Endodermal cell (in vitro differentiated cells): Measurements from ENCODE around the gene SMDT1. TPM values are rescaled to one million over a fixed set of nuclear protein-coding genes. Genes with fewer than 3 reads are reported as not detected.

Source experiments
- DNase-seq: peaks from one replicate; pipeline ENCODE4 v3.0.0-alpha.2; 2017
- H3K27ac ChIP-seq: 2 replicates; pipeline ENCODE4 v1.5.1; 2013; ENCODE audit warnings: mild to moderate bottlenecking, low read depth, low read length, moderate library complexity
- H3K27me3 ChIP-seq: 2 replicates; pipeline ENCODE4 v1.6.1; 2013; ENCODE audit warnings: mild to moderate bottlenecking, low read length, moderate library complexity; ENCODE audit not compliant: insufficient read depth, control insufficient read depth, poor library complexity, severe bottlenecking
- H3K36me3 ChIP-seq: 2 replicates; pipeline ENCODE4 v1.7.0; 2013; ENCODE audit warnings: mild to moderate bottlenecking, low read length, moderate library complexity; ENCODE audit not compliant: control insufficient read depth, insufficient read depth
- H3K4me1 ChIP-seq: one replicate; pipeline ENCODE4 v1.7.0; 2013; ENCODE audit warnings: low read length; ENCODE audit not compliant: control insufficient read depth, insufficient read depth
- H3K4me3 ChIP-seq: 2 replicates; pipeline ENCODE4 v1.5.1; 2013; ENCODE audit warnings: mild to moderate bottlenecking, low read length, moderate library complexity
- H3K9ac ChIP-seq: 2 replicates; pipeline ENCODE4 v1.6.1; 2013; ENCODE audit warnings: mild to moderate bottlenecking, low read length, moderate library complexity; ENCODE audit not compliant: poor library complexity, severe bottlenecking; ENCODE audit errors: extremely low read depth
- H3K9me3 ChIP-seq: 2 replicates; pipeline ENCODE4 v1.6.1; 2013; ENCODE audit warnings: mild to moderate bottlenecking, low read length, moderate library complexity; ENCODE audit not compliant: control insufficient read depth
- H3K27ac Mint-ChIP-seq: 2 replicates; pipeline ENCODE4 v1.8.0; 2020; ENCODE audit warnings: mixed read lengths
- H3K27me3 Mint-ChIP-seq: 2 replicates; pipeline ENCODE4 v1.8.0; 2021; ENCODE audit warnings: mild to moderate bottlenecking, mixed read lengths; ENCODE audit not compliant: insufficient read depth
- H3K36me3 Mint-ChIP-seq: 2 replicates; pipeline ENCODE4 v1.8.0; 2020; ENCODE audit warnings: low read depth, mixed read lengths
- H3K4me1 Mint-ChIP-seq: 2 replicates; pipeline ENCODE4 v1.8.0; 2020; ENCODE audit warnings: mixed read lengths
- H3K4me3 Mint-ChIP-seq: 2 replicates; pipeline ENCODE4 v1.8.0; 2020; ENCODE audit warnings: mild to moderate bottlenecking, moderate library complexity, mixed read lengths
- H3K9me3 Mint-ChIP-seq: 2 replicates; pipeline ENCODE4 v1.8.0; 2020; ENCODE audit warnings: mild to moderate bottlenecking, mixed read lengths
- WGBS, 2 experiments: methylation state at CpG; one replicate each; pipeline versions ENCODE4 v1.1.5 to v1.1.7; 2013; ENCODE audit warnings: missing lambda C conversion rate in 2 of 2, mixed read lengths in 1 of 2; ENCODE audit not compliant: insufficient coverage in 1 of 2, insufficient read length in 1 of 2; 5-methylcytosine and 5-hydroxymethylcytosine counted together
- total RNA-seq, 2 donors: library from RNA; stranded (reverse); fragmentation: NEBNext Ultra II Directional in 1 of 2; extraction: Animal tissue kit (Norgen Biotek cat#: 25700) in 1 of 2; gene quantifications; 2 replicates in 1 of 2; 3 replicates in 1 of 2; pipeline ENCODE4 v1.2.1, GENCODE V29; 2021
- TF ChIP-seq, protein P1 (sequence below): fragments of 200-600 bp; sonication (generic); conservative IDR thresholded peaks from 2 replicates; pipeline ENCODE4 v1.5.0; 2021; ENCODE audit warnings: antibody characterized with exemption, mild to moderate bottlenecking

SMDT1 gene
- total RNA-seq, 2 donors from 2014 or later: 29.5 to 41.3 TPM

- Histone ChIP-seq H3K4me1 (no peaks in the 10 kb centered on the region), H3K27me3 (no peaks in the 10 kb centered on the region), H3K36me3 (peaks cover 8% of the 10 kb centered on the region), H3K9ac (peak overlapping the region; percentile 84), H3K4me3 (peak overlapping the region; percentile 96), H3K27ac (peak overlapping the region; percentile 76), H3K9me3 (no peaks in the 10 kb centered on the region)
- WGBS, 2 experiments: 84 to 85% methylated on average over 18 to 24 of the region's 24 CpGs
- Mint-ChIP-seq H3K4me1 (peaks cover 10% of the 10 kb centered on the region), H3K36me3 (peaks cover 19% of the 10 kb centered on the region), H3K27me3 (no peaks in the 10 kb centered on the region), H3K27ac (peak overlapping the region; percentile 95), H3K4me3 (peak overlapping the region; percentile 81), H3K9me3 (no peaks in the 10 kb centered on the region)
- TF ChIP-seq, protein P1, sequence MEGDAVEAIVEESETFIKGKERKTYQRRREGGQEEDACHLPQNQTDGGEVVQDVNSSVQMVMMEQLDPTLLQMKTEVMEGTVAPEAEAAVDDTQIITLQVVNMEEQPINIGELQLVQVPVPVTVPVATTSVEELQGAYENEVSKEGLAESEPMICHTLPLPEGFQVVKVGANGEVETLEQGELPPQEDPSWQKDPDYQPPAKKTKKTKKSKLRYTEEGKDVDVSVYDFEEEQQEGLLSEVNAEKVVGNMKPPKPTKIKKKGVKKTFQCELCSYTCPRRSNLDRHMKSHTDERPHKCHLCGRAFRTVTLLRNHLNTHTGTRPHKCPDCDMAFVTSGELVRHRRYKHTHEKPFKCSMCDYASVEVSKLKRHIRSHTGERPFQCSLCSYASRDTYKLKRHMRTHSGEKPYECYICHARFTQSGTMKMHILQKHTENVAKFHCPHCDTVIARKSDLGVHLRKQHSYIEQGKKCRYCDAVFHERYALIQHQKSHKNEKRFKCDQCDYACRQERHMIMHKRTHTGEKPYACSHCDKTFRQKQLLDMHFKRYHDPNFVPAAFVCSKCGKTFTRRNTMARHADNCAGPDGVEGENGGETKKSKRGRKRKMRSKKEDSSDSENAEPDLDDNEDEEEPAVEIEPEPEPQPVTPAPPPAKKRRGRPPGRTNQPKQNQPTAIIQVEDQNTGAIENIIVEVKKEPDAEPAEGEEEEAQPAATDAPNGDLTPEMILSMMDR: no peak
- DNase-seq: no peak
Observed at GRCh38 chr22:42078469-42079318, 806 bp upstream of the SMDT1 start.

- Mint-ChIP-seq H3K9me3 (no peaks in the 10 kb centered on the region), H3K27ac (peak overlapping the region; percentile 95), H3K4me1 (peaks cover 10% of the 10 kb centered on the region), H3K27me3 (no peaks in the 10 kb centered on the region), H3K4me3 (peak overlapping the region; percentile 81), H3K36me3 (peaks cover 32% of the 10 kb centered on the region)
- Histone ChIP-seq H3K4me3 (peak overlapping the region; percentile 96), H3K27ac (no peak overlapping the region), H3K36me3 (peaks cover 19% of the 10 kb centered on the region), H3K4me1 (no peaks in the 10 kb centered on the region), H3K9ac (peak overlapping the region; percentile 45), H3K9me3 (no peaks in the 10 kb centered on the region), H3K27me3 (no peaks in the 10 kb centered on the region)
- TF ChIP-seq, protein P1: no peak
- WGBS, 2 experiments: 35 to 52% methylated on average over 10 to 12 of the region's 14 CpGs
- no peak for DNase-seq
Observed at GRCh38 chr22:42080287-42080686, 787 bp downstream of the SMDT1 start.

DNA sequence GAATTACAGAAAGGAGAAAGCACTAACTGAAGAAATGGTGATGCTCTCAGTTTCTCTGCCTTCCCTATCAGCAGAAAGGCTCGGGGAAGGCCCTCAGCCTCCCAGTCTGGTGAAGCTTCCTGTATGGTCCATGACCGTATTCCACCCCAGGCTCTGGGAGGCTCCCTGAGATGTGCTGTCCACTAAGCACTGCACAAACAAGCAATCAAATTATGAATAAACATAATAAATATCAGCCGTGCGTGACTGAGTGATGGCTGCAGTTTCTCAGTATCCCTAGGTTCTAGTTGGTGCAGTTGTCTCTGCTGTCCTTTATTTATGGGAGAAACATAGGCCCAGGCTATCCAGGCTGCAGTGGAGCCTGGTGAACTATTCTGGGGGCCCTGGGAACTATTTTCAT is 3.6 kb downstream of the SMDT1 start:
- H3K36me3 ChIP-seq: peaks cover 41% of the 10 kb centered on the region
- no peaks in the 10 kb centered on the region for H3K9me3 ChIP-seq
- 89 to 100% methylated on average over 2 to 4 of the region's 4 CpGs for WGBS, 2 experiments
- Mint-ChIP-seq H3K36me3 (peaks cover 50% of the 10 kb centered on the region), H3K27ac (no peak overlapping the region), H3K27me3 (no peaks in the 10 kb centered on the region), H3K9me3 (no peaks in the 10 kb centered on the region), H3K4me3 (no peak overlapping the region), H3K4me1 (peaks cover 10% of the 10 kb centered on the region)
- no peak overlapping the region for H3K27ac ChIP-seq
- no peak overlapping the region for H3K4me3 ChIP-seq
- no peaks in the 10 kb centered on the region for H3K4me1 ChIP-seq
- DNase-seq: no peak
- TF ChIP-seq, protein P1: no peak
- no peaks in the 10 kb centered on the region for H3K27me3 ChIP-seq
- H3K9ac ChIP-seq: no peak overlapping the region
